ENCODE results near the gene C6orf47.
A peak's percentile ranks its signal among the peaks of the same experiment; 100 is the strongest.

C6orf47 gene

DNA sequence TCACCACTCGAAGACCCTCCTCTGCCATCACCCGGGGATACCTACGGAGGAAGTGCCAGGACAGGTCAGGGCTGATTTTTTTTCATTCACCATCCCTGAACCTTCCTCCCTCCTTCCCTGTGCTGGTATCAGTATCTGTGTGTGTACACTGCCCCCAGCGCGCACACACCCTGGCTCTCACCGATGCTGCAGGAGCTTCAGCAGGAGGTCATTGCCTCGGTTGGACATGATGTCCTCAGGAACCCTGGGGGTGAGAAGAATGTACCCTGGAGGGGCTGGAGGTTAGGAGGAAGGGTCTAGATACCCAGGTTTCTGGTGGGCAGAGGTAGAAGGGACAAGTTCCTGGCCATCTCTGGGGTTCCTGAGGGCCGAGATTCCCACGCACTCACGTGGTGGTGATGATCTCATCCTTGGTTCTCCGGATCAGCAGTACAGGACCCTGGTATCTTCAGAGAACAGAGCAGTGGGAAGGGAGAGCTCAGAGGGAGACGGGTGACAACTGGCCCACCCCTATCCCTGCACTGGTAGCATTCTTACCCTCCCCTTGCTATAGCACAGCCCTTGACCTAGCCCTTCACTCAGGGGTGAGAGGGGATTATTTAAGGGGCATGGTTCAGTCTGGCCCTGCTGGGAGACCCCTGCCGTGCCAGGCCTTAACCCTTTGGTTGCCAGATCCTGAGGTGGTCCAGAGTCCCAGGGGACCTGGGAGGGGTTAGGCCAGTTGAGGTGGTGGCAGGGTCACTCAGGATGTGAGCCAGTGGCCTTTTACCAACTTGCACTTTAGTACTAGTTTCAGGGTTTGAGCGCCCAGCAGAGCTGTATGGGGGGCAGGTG lies 27.5 kb upstream of the C6orf47 start:
- DNase-seq (ENCODE audit: low spot score), result no peak

DNA sequence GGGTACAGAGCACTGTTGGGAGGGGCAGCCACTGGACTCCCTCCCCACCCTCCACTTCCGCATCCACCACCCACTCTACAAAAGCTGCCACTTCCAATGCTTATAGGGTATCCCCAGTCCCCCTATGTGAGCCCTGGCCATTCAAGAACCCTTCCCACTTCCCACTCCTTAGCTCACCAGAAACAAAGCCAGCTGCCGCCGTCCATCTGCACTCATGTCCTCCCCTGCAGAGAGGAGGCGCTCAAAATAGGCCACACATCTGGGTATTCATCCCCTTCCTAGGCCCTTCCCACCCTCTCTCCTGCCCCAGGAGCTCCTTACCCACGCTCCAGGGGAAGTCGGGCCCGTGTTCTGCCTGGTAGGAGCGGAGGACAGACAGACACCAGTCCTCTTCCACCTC lies 26.7 kb upstream of the C6orf47 start:
- no peak for DNase-seq (ENCODE audit: low spot score)

DNA sequence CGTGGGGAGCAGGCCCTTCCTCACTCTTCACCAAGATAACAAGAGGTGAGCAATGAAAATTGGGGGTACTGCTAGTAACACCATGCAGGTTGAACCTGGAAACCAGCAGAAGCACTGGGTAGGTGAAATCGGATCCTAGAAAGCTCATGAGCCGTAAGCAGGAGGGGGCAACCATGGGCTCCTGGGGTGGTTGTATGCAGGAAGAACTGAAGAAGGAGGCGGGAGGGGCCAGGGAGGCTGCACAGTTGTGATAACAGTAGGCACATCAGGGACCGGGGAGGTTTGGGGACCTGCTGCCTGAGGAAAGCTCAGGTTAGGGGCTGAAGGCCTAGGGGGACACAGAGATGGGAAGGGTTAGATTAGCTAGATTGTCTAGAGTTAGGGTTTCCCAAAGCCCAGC lies 25.9 kb upstream of the C6orf47 start:
- DNase-seq (ENCODE audit: low spot score), result no peak

DNA sequence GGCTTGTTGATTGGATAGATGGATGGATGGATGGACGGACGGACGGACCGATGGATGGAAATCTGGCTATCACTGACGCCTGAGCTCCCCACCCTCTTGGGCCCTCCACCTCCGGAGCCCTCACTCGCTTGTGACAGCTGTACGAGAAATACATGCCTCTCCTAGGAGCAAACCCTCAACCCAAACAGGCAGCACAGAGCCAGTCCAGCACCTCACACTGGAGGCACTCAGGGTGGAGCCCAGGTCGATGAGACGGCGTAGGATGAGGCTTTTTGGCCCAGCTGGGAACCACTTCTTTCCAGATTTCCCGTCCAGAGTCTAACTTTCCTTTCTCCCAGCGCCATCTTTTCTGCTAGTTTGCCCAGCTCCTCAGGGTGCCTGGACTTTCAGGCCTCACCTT lies 23.0 kb upstream of the C6orf47 start:
- no peak for DNase-seq (ENCODE audit: low spot score)

DNA sequence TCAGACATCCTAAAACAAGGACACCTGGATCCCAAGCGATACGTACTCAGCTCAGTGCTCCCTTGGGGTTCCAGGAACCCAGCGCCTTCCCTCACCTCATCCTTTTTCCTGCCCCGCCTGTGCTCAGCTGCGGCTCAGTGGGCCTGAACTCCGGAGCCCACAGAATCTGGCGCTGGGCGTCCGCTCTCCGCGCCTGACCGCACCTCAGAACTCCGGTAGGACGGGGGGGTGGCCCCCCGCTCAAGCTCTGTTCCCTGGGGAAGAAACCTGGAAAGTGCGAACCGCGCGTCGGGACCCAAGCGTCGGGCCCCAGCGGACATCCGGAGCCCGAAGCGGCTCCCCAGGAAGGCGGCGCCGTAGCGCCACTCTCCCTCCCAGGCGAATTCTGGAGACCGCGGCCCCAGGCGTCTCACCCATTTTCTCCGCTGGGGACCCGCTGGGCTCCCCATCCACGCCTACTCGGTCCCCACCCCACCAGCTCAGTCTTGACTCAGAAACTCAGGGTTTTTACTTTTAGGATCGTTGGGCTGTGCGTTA lies 20.6 kb upstream of the C6orf47 start:
- peak; percentile 31 for DNase-seq (ENCODE audit: low spot score)

DNA sequence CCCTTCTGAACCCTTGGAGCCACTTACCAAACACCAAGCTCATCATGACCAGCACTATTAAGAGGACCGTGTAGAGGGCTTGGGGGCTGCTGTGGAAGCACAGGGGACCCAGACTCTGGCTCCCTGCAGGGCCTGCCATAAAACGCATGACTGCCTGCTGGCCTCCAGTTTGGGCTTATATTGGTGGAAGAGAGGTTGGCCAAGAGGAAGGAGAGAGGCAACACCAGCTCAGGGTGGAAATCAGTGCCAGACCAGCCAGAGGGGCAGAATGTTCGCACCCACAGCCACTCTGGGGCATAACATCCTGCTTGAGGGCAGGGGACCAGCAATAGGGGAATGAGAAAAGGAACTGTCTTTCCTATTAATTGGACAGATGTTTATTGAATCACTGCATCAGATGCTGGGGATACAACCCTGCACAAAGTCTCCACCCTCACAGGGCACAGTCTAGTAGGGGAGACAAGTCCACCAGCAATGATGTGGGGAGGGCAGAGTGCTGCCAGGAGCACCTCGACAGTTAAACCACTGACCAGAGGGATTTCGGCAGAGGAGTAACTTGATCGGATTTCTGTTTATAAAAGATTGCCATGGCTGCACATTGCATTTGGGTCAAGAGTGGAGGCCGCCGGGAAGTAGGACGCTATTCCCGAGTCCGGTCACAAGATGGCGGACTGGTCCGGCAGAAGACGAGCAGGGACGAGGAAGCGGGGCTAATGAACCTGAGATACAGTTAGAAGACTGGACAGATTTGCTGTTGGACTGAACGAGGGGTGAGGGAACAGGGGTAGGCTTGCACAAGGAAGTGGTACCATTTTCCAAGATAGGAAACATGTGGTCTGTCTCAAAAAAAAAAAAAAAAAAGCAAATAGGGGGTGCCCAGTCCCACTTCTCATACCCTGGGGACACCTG lies 19.9 kb upstream of the C6orf47 start, which contains the start of gene LY6G5C:
TSS of gene LY6G5C (minus strand) at position 842 of the 909 bp plus-strand sequence. CDS start at position 148, 694 bp downstream.
- DNase-seq (ENCODE audit: low spot score), result peak; percentile 89

DNA sequence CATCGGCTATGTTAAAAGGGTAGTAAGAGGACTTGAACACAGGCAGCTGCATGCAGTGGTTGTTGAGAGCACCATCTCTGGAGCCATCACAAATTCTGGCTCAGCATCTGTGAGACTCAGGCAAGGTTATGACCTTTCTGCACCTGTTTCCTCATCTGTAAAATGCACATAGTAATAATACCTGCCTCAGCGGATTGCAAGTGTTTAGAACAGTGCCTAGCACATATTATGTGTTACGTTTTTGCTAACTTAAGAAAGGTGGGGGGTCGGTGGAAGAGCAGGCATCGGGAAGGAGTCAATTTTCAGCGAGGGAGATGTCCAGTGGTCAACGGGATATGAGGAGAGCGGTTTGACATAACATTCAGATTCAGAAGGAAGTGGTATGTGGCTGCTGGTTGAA lies 17.4 kb upstream of the C6orf47 start:
- no peak for DNase-seq (ENCODE audit: low spot score)

DNA sequence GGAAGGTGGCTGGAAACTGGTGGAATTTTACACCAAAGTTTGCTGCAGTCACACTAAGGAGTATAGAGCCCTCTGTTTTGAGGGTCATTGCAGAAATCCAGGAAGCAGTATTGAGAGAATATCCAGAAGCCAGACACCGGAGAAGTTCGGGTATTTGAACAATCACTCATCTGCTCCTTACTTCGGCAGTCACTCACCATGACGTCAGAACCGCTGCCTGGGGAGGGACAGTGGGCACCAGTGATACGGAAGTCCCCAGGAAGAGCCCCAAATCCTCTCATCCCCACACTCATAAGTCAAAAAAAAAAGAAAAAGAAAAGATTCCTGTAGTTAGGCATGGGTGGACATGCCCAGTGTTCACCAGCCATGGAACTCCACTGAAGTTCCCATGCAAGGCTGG lies 16.3 kb upstream of the C6orf47 start:
- no peak for DNase-seq (ENCODE audit: low spot score)

DNA sequence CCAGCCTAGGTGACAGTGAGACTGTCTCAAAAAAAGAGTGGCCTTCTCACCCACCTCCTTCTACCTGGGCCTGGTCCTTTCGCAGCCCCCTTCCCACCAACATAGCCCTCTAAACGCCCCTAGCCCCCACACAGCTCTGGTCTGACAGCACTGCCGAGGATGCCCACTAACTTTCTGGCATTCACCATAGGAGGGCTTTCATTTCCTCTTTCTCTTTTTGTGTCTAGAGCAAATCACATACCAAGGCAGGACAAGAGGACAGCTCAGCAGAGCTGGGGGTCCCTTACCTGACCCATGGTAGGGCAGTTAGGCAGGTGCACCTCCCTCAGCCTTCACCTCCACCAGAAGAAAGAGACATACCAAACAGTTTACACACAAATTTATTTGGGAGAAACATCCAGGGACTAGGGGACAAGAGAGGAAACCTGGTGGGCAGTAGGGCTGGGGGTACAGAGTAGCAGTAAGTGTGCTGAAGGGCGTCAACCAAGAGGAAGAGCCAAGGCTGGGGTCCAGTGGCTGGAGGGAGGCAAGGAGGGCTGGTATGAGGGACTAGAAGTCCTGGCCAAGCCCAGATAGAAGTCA lies 15.8 kb upstream of the C6orf47 start:
- DNase-seq (ENCODE audit: low spot score), result no peak

DNA sequence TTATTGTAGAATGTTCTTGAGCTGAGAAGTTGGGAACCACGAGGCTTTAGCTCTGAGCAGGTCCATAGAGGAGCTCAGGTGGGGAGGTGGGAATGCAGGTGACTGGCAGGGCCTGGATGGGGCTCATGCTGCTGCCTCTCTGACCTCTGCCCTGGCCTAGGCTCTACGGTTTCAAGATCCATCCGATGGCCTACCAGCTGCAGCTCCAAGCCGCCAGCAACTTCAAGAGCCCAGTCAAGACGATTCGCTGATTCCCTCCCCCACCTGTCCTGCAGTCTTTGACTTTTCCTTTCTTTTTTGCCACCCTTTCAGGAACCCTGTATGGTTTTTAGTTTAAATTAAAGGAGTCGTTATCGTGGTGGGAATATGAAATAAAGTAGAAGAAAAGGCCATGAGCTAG lies 9.1 kb upstream of the C6orf47 start, which contains the start of gene LY6G5B:
TSS of gene LY6G5B (plus strand) at position 301 of the 400 bp plus-strand sequence. CDS start 975 bp downstream, outside the sequence.
- no peak for DNase-seq (ENCODE audit: low spot score)

DNA sequence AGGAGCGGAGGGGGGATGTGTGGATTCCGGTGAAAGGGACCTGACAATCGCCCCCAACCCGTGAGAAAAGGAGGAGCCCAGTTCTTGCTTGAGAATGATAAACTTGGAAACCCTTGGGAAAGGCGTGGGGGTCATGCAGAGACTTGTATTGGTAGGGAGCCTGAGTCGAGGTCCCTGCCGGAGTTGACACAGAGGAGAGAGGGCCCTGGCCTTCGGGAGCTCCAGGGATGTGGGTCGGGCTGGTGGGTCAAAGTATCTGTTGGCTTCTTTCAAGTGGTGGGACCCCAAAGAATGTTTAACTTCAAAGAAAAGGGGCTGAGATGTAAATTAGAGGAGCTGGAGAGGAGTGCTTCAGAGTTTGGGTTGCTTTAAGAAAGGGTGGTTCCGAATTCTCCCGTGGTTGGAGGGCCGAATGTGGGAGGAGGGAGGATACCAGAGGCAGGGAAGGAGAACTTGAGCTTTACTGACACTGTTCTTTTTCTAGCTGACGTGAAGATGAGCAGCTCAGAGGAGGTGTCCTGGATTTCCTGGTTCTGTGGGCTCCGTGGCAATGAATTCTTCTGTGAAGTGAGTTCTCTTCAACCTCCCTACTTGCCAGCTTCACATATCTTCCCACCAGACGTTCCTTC lies 5.9 kb upstream of the C6orf47 start:
- no peak for DNase-seq (ENCODE audit: low spot score)

DNA sequence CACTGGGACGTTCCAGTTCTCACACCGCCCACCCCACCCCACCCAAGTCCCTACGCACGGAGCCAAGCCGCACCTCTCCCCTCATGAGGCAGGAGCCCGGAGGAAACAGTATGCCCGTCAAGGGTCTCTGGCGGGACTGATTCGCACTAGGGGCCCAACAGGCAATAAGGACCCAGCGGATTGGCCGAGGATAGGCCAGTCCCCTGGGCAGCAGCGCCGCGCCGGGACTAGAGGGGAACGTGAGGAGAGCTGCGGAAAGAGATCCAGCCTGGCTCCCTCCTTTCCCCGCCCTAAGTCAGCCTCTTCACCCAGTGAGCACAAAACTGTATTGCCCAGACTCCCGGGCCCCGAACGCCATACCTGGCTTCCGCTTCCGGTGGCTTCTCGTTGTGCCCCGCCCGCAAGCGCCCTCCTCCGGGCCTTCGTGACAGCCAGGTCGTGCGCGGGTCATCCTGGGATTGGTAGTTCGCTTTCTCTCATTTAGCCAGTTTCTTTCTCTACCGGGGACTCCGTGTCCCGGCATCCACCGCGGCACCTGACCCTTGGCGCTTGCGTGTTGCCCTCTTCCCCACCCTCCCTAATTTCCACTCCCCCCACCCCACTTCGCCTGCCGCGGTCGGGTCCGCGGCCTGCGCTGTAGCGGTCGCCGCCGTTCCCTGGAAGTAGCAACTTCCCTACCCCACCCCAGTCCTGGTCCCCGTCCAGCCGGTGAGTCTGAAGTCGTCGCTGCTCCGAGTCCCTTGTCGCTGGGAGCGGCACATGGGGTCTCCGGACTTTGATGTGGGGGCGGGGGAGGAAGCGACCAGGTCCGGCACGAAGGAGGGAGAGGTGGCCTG lies 5.1 kb upstream of the C6orf47 start, which contains the start of gene CSNK2B:
TSS of gene CSNK2B (plus strand) at position 580 of the 836 bp plus-strand sequence. CDS start 752 bp downstream, outside the sequence.
- DNase-seq (ENCODE audit: low spot score), result peak; percentile 96

DNA sequence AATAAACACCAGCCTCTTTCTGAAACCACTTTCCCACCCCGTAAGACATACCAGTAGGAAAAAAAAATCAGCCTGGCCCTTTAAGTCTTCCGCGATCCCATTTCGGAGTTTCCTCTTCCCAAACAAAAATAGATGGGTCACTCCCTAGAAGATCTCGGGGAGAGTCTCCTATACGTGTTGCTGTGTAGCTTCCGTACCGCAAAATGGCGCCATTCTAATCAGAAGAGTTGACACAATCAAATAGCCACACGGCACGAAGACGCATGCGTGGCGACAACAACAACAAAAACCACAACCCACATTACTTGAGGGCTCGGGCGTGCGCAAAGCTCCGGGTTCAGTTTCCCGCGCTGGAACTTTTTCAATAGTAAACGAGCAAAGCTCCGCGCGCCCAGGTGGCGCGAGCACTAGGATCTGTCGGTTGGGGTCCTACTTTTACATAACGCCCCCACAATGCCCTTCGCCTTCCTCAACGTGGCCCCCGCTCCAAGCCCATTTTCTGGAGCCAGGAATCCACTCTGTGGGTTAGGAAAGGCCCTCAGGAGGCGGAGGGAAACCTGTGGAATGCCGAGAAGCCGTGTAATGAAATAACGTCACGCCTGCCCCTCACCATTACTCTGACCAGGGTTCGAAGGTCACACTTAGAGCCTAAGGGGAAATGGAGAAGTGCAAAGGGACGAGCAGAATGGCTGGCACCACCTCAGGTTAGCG lies 4.4 kb upstream of the C6orf47 start, which contains the start of gene GPANK1:
TSS of gene GPANK1 (minus strand) at position 208 of the 711 bp plus-strand sequence. CDS start 519 bp downstream, outside the sequence.
- DNase-seq (ENCODE audit: low spot score), result peak; percentile 92

DNA sequence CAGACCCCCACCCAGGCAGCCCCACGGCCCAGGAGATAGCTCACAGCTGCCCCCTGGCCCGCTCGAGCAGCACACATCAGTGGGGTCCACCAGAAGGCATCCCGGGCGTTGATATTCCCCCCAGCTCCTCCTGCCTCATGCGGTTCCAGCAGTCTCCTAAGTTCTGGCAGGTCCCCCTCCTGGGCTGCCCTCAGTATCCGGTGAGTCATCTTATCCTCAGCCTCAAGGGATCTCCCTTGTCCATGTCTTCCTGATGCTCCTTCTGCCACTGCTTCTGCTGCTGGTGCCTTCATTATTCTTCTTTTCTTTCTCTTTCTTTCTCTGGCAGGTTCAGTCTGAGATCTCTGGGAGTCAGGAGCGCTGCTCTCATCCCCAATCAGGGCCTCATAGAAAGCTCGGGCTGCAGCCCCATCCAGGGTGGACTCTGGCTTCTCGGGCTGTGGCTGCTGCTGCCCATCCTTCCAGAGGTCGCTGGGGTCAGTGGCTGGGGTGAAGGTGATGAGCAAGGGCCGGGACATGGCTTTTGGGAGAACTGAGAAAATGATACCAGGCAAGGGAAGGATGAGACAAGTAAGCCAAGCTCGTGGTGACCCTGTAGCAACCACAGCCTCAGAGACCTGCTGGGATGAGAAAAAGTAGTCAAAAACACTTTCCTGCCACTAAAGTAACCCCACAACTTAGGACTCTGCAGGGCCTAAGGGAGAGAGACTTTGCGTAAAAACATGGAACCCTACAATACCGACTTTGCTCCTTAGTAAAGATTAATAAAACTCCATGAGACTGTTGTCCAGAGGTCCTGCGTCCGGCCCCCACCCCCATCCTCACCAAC lies 3.6 kb upstream of the C6orf47 start:
- DNase-seq (ENCODE audit: low spot score), result peak; percentile 37

DNA sequence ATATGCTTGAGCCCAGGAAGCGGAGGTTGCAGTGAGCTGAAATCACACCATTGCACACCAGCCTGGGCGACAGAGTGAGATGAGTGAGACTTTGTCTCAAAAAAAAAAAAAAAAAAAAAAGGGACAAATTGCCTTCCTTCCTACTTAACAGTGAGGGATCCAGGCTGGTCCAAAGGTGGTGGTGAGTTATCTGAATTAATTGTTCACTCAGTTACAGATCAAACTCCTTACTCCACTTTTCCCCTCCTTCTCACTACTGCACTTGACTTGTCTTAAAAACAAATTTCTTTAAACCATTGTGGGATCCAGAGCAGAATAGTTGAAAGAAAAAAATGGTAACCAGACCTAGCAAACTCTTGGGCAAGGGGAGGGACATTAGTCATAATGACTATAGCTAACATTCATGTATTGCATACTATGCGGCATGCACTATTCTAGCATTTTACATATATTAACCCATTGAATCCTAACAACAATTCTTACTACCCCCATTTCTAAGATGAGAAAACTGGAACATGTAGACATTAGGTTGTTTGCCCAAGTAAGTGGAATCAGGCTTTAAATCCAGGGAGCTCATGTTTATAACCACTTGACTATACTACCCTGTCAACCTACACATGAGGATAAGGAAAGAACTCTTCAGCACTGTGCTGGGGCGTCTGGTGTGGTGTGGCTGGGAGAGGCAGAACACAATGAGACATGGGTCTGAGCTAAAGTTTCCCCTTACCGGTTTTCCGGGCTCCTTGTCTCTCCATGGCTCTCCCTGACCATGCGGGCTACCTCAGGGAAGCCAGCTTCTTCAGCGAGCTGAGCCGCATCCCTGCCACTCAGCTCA lies 2.8 kb upstream of the C6orf47 start:
- no peak for DNase-seq (ENCODE audit: low spot score)

DNA sequence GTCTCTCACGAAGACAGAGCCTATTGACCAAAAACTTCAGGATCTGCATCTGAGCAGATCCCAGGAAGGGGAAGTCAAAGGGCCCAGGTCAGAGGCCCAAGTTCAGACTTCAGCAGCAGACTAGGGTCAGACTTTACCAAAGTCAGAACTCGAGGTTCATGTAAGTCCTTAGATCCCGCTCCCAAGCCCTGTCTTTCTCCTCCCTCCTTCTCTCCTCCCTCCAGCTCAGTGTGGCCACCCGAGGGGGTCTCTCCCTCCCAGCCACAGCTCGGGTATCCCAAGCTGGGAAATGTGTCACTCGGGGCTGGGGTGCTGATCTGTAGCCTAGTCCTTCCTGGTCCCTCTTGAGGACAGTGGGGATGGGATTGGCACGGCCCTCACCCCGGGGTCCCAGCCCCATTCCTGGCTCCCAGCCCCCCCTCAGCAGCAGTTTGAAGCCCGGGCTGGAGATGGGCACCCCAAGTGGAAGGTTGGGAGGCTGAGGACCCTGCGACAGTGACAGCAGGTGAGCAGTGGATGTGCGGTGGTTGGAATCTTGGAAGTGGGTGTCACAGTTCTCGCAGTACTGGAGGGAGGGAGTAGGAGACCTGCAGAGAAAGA lies 1.6 kb upstream of the C6orf47 start:
- DNase-seq (ENCODE audit: low spot score), result no peak

All from SW480 (cell line).